PC-9 (cell line): ENCODE results near the gene KRTAP25-1. TPM values are rescaled to one million over a fixed set of nuclear protein-coding genes. Genes with fewer than 3 reads are reported as not detected.
A peak's percentile ranks its signal among the peaks of the same experiment; 100 is the strongest.

ENCODE experiments used
- BruUV-seq: library from RNA; stranded (reverse); fragments of 400-500 nt; replicated peaks from 2 replicates; lab custom pipeline; 2021; lab: Mats Ljungman, UMichigan
- CTCF ChIA-PET: fragments of 300-600 bp; sonication (Branson Sonifier 250); formaldehyde crosslinking; loops from one replicate; lab custom pipeline; 2022; ENCODE audit warnings: antibody characterized with exemption; lab: Charles Lee
- POLR2A ChIA-PET: fragments of 300-600 bp; sonication (Branson Sonifier 250); formaldehyde crosslinking; loops from one replicate; lab custom pipeline; 2022; ENCODE audit warnings: antibody characterized with exemption; ENCODE audit not compliant: unreplicated experiment; lab: Charles Lee
- DNase-seq, 2 experiments: peaks; one replicate each; pipeline versions ENCODE4 v3.0.0 to v3.0.0-alpha.2; 2015 to 2022; ENCODE audit warnings: mixed read lengths in 1 of 2
- H2AFZ ChIP-seq: fragments of 200-600 bp; sonication (generic); 2 replicates; pipeline ENCODE4 v1.8.1; 2017; ENCODE audit warnings: antibody characterized with exemption
- H3F3A ChIP-seq: fragments of 200-600 bp; sonication (generic); 2 replicates; pipeline ENCODE4 v1.8.1; 2017; ENCODE audit warnings: antibody characterized with exemption, mild to moderate bottlenecking, low read depth; ENCODE audit not compliant: insufficient read depth
- H3K27ac ChIP-seq: fragments of 200-600 bp; sonication (generic); 2 replicates; pipeline ENCODE4 v1.6.1; 2016; ENCODE audit warnings: mixed run types
- H3K27me3 ChIP-seq: fragments of 200-600 bp; sonication (generic); 2 replicates; pipeline ENCODE4 v1.6.1; 2016; ENCODE audit warnings: low read depth, mixed run types; ENCODE audit not compliant: insufficient read depth
- H3K36me3 ChIP-seq: fragments of 200-600 bp; sonication (generic); 2 replicates; pipeline ENCODE4 v1.6.1; 2016; ENCODE audit warnings: low read depth, mixed run types
- H3K4me1 ChIP-seq: fragments of 200-600 bp; sonication (generic); replicated peaks from 2 replicates; pipeline ENCODE4 v1.6.1; 2016; ENCODE audit warnings: mixed run types; ENCODE audit not compliant: insufficient read depth
- H3K4me2 ChIP-seq: fragments of 200-600 bp; sonication (generic); 2 replicates; pipeline ENCODE4 v1.6.1; 2017; ENCODE audit warnings: mixed run types
- H3K4me3 ChIP-seq: fragments of 200-600 bp; sonication (generic); 2 replicates; pipeline ENCODE4 v1.6.1; 2016; ENCODE audit warnings: mixed run types
- H3K79me2 ChIP-seq: fragments of 200-600 bp; sonication (generic); 2 replicates; pipeline ENCODE4 v1.6.1; 2017; ENCODE audit warnings: low read depth, mixed run types
- H3K9me2 ChIP-seq: fragments of 200-600 bp; sonication (generic); 2 replicates; pipeline ENCODE4 v1.8.1; 2017; ENCODE audit warnings: mild to moderate bottlenecking; ENCODE audit not compliant: insufficient read depth
- H3K9me3 ChIP-seq: fragments of 200-600 bp; sonication (generic); 2 replicates; pipeline ENCODE4 v1.8.1; 2016; ENCODE audit warnings: low read depth; ENCODE audit not compliant: insufficient read depth
- H4K20me1 ChIP-seq: fragments of 200-600 bp; sonication (generic); 2 replicates; pipeline ENCODE4 v1.8.1; 2017; ENCODE audit not compliant: insufficient read depth
- CTCF ChIP-seq: fragments of 200-600 bp; sonication (generic); conservative IDR thresholded peaks from 2 replicates; pipeline ENCODE4 v1.6.1; 2017; ENCODE audit warnings: mixed run types, antibody characterized with exemption, mild to moderate bottlenecking, moderate library complexity
- EZH2 ChIP-seq: fragments of 200-600 bp; sonication (generic); IDR thresholded peaks from 2 replicates; pipeline ENCODE4 v1.8.0; 2017; ENCODE audit warnings: antibody characterized with exemption, low read depth
- intact Hi-C: fragments of 100-400 bp; cut with micrococcal nuclease; formaldehyde crosslinking; loops from one replicate; pipeline ENCODE4 v1.10.0; 2022; ENCODE audit not compliant: unreplicated experiment
- total RNA-seq: library from RNA; stranded (reverse); gene quantifications from 2 replicates; pipeline ENCODE4 v1.2.3, GENCODE V29; 2021

Gene KRTAP25-1
- total RNA-seq, 1 experiment from 2014 or later, result not detected

- Histone ChIP-seq H3K4me2 (no peak overlapping the region), H3K36me3 (no peaks in the 10 kb centered on the region), H2AFZ (no peak overlapping the region), H3K4me1 (no peaks in the 10 kb centered on the region), H3K27me3 (no peaks in the 10 kb centered on the region), H3K4me3 (no peak overlapping the region), H3K79me2 (no peaks in the 10 kb centered on the region), H3F3A (no peaks in the 10 kb centered on the region), H3K9me3 (no peaks in the 10 kb centered on the region), H4K20me1 (no peaks in the 10 kb centered on the region), H3K9me2 (no peaks in the 10 kb centered on the region), H3K27ac (no peak overlapping the region)
- BruUV-seq, result no TSS peak
- POLR2A ChIA-PET, result no interaction called here
- no peak for DNase-seq
- TF ChIP-seq EZH2 (no peak), CTCF (no peak)
- CTCF ChIA-PET, result no interaction called here
- intact Hi-C loops, result loop anchor here (10.0 kb wide), 1 partner anchor 134 kb away; no protein-coding TSS in a partner anchor
Measured at GRCh38 chr21:30271156-30271555, 18.2 kb downstream of the KRTAP25-1 start.

GRCh38 chr21:30269803-30270530 is 19.3 kb downstream of the KRTAP25-1 start:
- H3K27me3 ChIP-seq, result no peaks in the 10 kb centered on the region
- no peaks in the 10 kb centered on the region for H3K9me2 ChIP-seq
- no peak overlapping the region for H3K27ac ChIP-seq
- H3K4me2 ChIP-seq, result no peak overlapping the region
- H2AFZ ChIP-seq, result no peak overlapping the region
- H4K20me1 ChIP-seq, result no peaks in the 10 kb centered on the region
- H3F3A ChIP-seq, result no peaks in the 10 kb centered on the region
- no peaks in the 10 kb centered on the region for H3K79me2 ChIP-seq
- DNase-seq, result no peak
- no peak overlapping the region for H3K4me3 ChIP-seq
- BruUV-seq, result no TSS peak
- H3K9me3 ChIP-seq, result no peaks in the 10 kb centered on the region
- ChIA-PET CTCF (no interaction called here), POLR2A (no interaction called here)
- no peaks in the 10 kb centered on the region for H3K4me1 ChIP-seq
- no peak for TF ChIP-seq CTCF
- no peak for TF ChIP-seq EZH2
- intact Hi-C loops, result loop anchor here (10.0 kb wide), 1 partner anchor 135 kb away; no protein-coding TSS in a partner anchor
- H3K36me3 ChIP-seq, result no peaks in the 10 kb centered on the region

- Histone ChIP-seq H3K9me3 (no peaks in the 10 kb centered on the region), H3K27me3 (no peaks in the 10 kb centered on the region), H3F3A (no peaks in the 10 kb centered on the region), H3K9me2 (no peaks in the 10 kb centered on the region), H3K4me2 (no peak overlapping the region), H3K4me1 (no peaks in the 10 kb centered on the region), H3K4me3 (no peak overlapping the region), H3K79me2 (no peaks in the 10 kb centered on the region), H3K27ac (no peak overlapping the region), H3K36me3 (no peaks in the 10 kb centered on the region), H4K20me1 (no peaks in the 10 kb centered on the region), H2AFZ (no peak overlapping the region)
- TF ChIP-seq CTCF (peak; percentile 29; the same call in 1 of the 2 replicates), EZH2 (no peak)
- BruUV-seq, result no TSS peak
- ChIA-PET POLR2A (no interaction called here), CTCF (no interaction called here)
- DNase-seq, result no peak
- intact Hi-C loops, result no loop called here
Measured at GRCh38 chr21:30268608-30269197, 20.6 kb downstream of the KRTAP25-1 start.
